H4 (cell line): ENCODE data around the gene EMSY. TPM values are rescaled to one million over a fixed set of nuclear protein-coding genes. Genes with fewer than 3 reads are reported as not detected.

Source experiments
- DNase-seq: peaks from one replicate; pipeline ENCODE4 v3.0.0-alpha.2; 2015; ENCODE audit warnings: low spot score
- total RNA-seq: library from RNA; depleted of rRNA; stranded (reverse); fragments of >200 nt; shearing (Covaris generic); gene quantifications from 2 replicates; pipeline ENCODE4 v1.2.3, GENCODE V29; 2014

The EMSY gene
- total RNA-seq, 1 experiment from 2014 or later = 20.4 TPM

- DNase-seq = no peak
These were observed 11.8 kb downstream of the EMSY start for GRCh38 chr11:76456571-76456970.

- DNase-seq = no peak
These were observed 14.5 kb downstream of the EMSY start for GRCh38 chr11:76459299-76459698.

GRCh38 chr11:76459846-76460245 is 15.0 kb downstream of the EMSY start:
- DNase-seq = no peak

- no peak for DNase-seq
These were observed 17.5 kb downstream of the EMSY start for GRCh38 chr11:76462317-76462716.

- no peak for DNase-seq
These were observed 20.9 kb downstream of the EMSY start for GRCh38 chr11:76465701-76466100.

GRCh38 chr11:76466666-76467065 is 21.8 kb downstream of the EMSY start:
- no peak for DNase-seq

GRCh38 chr11:76469141-76469540 is 24.3 kb downstream of the EMSY start:
- DNase-seq = no peak

GRCh38 chr11:76471382-76471781 is 26.6 kb downstream of the EMSY start:
- no peak for DNase-seq

- no peak for DNase-seq
These were observed 35.4 kb downstream of the EMSY start for GRCh38 chr11:76480241-76480640.

- DNase-seq = no peak
These were observed 46.8 kb downstream of the EMSY start for GRCh38 chr11:76491644-76492043.

GRCh38 chr11:76493040-76493439 is 48.2 kb downstream of the EMSY start:
- DNase-seq = no peak

- DNase-seq = no peak
These were observed 49.1 kb downstream of the EMSY start for GRCh38 chr11:76493626-76494539.

GRCh38 chr11:76495019-76495418 is 50.2 kb downstream of the EMSY start:
- DNase-seq = no peak

- no peak for DNase-seq
These were observed 51.4 kb downstream of the EMSY start for GRCh38 chr11:76496174-76496573.

- DNase-seq = no peak
These were observed 56.8 kb downstream of the EMSY start for GRCh38 chr11:76501526-76502202.

- no peak for DNase-seq
These were observed 62.0 kb downstream of the EMSY start for GRCh38 chr11:76506833-76507232.

- no peak for DNase-seq
These were observed 65.5 kb downstream of the EMSY start for GRCh38 chr11:76510060-76511047.

- DNase-seq = no peak
These were observed 68.2 kb downstream of the EMSY start for GRCh38 chr11:76512851-76513653.

- no peak for DNase-seq
These were observed 68.8 kb downstream of the EMSY start for GRCh38 chr11:76513654-76514034.

- no peak for DNase-seq
These were observed 70.7 kb downstream of the EMSY start for GRCh38 chr11:76515494-76515893.

GRCh38 chr11:76523147-76523546 is 78.3 kb downstream of the EMSY start:
- no peak for DNase-seq
